Mucosa of rectum (tissue), 2 donors: ENCODE data around the gene SLC7A8.
A peak's percentile ranks its signal among the peaks of the same experiment; 100 is the strongest.

ENCODE experiments used
- H3K27ac ChIP-seq, 2 donors: one replicate each; pipeline ENCODE4 v1.7.0; 2013; ENCODE audit warnings: inconsistent platforms in 2 of 2, low read depth in 2 of 2, low read length in 2 of 2
- H3K27me3 ChIP-seq, 2 donors: one replicate each; pipeline ENCODE4 v1.7.0; 2013; ENCODE audit warnings: low read length in 2 of 2; ENCODE audit not compliant: control insufficient read depth in 2 of 2, insufficient read depth in 2 of 2
- H3K36me3 ChIP-seq, 2 donors: one replicate each; pipeline ENCODE4 v1.7.0; 2013; ENCODE audit warnings: low read length in 2 of 2; ENCODE audit not compliant: control insufficient read depth in 2 of 2, insufficient read depth in 2 of 2
- H3K4me1 ChIP-seq, 2 donors: one replicate each; pipeline ENCODE4 v1.7.0; 2013; ENCODE audit warnings: low read length in 2 of 2, mild to moderate bottlenecking in 1 of 2; ENCODE audit not compliant: control insufficient read depth in 2 of 2, insufficient read depth in 2 of 2
- H3K4me3 ChIP-seq, 2 donors: one replicate each; pipeline ENCODE4 v1.7.0; 2013; ENCODE audit warnings: low read length in 2 of 2
- H3K9ac ChIP-seq, 2 donors: one replicate each; pipeline ENCODE4 v1.7.0; 2013; ENCODE audit warnings: low read length in 2 of 2, low read depth in 1 of 2, mild to moderate bottlenecking in 1 of 2
- H3K9me3 ChIP-seq, 2 donors: one replicate each; pipeline ENCODE4 v1.7.0; 2013; ENCODE audit warnings: low read length in 2 of 2; ENCODE audit not compliant: control insufficient read depth in 2 of 2
- donor health status: healthy.
- donor health status: Normal muscosa, but diverticular disease.

SLC7A8 gene

DNA sequence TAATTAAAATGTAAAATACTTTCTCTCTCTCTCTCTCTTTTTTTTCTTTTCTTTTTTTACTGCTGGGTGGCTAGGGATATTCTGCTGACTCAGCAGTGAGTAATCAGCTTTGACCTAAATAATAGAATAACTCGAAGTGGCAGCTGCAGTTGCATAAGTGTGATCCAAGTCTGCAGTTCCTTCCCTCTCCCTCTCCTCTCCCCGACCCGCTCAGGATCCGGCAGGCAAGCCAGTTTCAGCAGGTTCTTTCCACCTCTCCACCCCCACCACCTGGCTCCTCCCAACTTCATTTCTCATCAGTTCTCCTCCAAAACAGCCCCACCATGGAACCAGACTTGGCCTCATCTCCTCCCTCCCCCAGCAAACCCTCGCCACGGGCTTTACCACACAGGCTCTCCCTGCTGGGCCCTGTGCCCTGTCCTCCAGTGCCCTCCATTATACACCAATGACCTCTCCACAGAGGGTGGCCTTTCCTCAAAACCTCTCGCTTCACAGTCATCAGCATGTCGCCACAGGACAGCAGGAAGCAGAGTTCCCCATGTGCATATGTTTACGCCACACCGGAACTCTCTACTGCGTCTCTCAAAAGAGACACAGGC, 22.4 kb downstream of the SLC7A8 start:
- Histone ChIP-seq H3K9ac (peak overlapping the region in 1 of 2 donors; percentile 1), H3K36me3 (peaks cover 2 to 5% of the 10 kb centered on the region in 2 donors), H3K9me3 (no peaks in the 10 kb centered on the region), H3K27me3 (no peaks in the 10 kb centered on the region), H3K27ac (peak overlapping the region; percentile 64 to 67), H3K4me3 (no peak overlapping the region), H3K4me1 (peaks cover 4 to 15% of the 10 kb centered on the region in 2 donors)

DNA sequence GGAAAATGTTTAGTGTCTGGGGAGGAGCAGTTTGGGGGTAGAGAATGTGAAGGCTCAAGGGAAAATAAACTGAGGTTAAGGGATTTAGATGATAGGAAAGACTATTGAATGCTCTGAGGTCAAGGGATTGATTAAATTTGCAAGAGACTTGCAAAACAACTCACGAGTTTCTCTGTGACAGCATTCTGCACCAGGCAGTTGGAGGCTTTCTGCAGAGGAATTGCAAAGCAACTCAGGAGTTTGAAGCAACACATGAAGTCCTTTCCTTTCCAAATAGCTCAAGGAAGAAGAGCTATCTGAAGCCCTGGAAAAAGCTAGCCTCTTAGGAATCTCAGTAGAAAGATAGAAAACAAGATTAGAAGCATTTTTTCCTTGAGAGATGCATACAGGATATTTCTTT, 23.9 kb downstream of the SLC7A8 start:
- peaks cover 12 to 23% of the 10 kb centered on the region in 2 donors for H3K4me1 ChIP-seq
- no peak overlapping the region for H3K27ac ChIP-seq
- H3K36me3 ChIP-seq, result no peaks in the 10 kb centered on the region
- no peak overlapping the region for H3K4me3 ChIP-seq
- H3K9ac ChIP-seq, result no peak overlapping the region
- no peaks in the 10 kb centered on the region for H3K9me3 ChIP-seq
- no peaks in the 10 kb centered on the region for H3K27me3 ChIP-seq

DNA sequence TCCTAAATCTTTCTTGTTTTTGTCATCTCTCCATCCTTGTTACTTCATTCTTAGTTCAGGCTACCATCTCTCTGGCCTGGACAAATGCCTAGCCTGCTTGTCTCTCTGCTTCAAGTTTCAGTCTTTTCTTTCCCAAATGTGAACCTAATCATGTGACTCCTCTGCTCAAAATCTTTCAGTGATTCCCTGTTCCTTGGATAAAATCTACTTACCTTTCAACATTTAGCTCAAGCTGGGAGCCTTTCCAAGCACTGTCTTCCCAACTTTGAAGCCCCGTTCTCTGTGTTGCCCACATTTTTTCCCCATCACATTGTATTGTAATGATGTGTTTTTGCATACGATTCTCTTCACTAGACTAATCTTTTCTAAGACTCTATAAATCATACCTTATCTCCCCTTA, 24.7 kb downstream of the SLC7A8 start:
- H3K36me3 ChIP-seq, result no peaks in the 10 kb centered on the region
- H3K4me1 ChIP-seq, result peaks cover 19 to 28% of the 10 kb centered on the region in 2 donors
- no peaks in the 10 kb centered on the region for H3K27me3 ChIP-seq
- H3K9ac ChIP-seq, result no peak overlapping the region
- no peak overlapping the region for H3K4me3 ChIP-seq
- H3K27ac ChIP-seq, result no peak overlapping the region
- no peaks in the 10 kb centered on the region for H3K9me3 ChIP-seq

DNA sequence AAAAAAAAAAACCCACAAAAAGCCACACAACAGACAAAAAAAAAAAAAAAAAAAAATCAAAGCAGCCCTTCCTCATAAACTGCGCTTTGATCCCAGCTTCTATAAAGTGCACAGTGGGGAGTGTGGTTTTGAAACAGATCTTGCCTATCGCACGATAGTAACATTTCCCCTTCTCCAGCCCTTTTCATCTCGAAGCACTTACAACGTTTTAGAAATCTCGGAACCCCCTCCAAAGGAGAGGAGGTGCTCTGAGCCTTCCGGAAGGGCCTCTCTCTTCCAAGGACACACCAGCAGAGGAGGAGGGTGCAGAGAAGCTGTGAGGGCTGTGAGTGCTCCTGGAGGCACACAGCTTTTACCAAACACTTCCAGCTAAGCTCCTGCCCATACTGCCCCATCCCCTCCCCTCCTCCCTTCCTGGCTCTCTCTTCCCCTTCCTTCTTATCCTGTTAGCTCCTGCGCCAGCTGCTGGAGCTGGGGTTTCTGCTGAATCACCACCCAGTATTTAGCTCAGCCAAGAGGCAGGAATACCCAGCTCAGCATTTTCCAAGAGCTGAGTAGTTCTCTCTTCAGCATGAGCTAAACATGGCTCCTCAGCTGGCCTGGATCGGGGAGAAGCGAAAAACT, 28.4 kb downstream of the SLC7A8 start:
- peak overlapping the region; percentile 18 to 19 for H3K9ac ChIP-seq
- H3K9me3 ChIP-seq, result no peaks in the 10 kb centered on the region
- H3K4me3 ChIP-seq, result peak overlapping the region; percentile 10 to 14
- H3K36me3 ChIP-seq, result no peaks in the 10 kb centered on the region
- H3K27ac ChIP-seq, result peak overlapping the region; percentile 79
- no peaks in the 10 kb centered on the region for H3K27me3 ChIP-seq
- peaks cover 20 to 23% of the 10 kb centered on the region in 2 donors for H3K4me1 ChIP-seq

DNA sequence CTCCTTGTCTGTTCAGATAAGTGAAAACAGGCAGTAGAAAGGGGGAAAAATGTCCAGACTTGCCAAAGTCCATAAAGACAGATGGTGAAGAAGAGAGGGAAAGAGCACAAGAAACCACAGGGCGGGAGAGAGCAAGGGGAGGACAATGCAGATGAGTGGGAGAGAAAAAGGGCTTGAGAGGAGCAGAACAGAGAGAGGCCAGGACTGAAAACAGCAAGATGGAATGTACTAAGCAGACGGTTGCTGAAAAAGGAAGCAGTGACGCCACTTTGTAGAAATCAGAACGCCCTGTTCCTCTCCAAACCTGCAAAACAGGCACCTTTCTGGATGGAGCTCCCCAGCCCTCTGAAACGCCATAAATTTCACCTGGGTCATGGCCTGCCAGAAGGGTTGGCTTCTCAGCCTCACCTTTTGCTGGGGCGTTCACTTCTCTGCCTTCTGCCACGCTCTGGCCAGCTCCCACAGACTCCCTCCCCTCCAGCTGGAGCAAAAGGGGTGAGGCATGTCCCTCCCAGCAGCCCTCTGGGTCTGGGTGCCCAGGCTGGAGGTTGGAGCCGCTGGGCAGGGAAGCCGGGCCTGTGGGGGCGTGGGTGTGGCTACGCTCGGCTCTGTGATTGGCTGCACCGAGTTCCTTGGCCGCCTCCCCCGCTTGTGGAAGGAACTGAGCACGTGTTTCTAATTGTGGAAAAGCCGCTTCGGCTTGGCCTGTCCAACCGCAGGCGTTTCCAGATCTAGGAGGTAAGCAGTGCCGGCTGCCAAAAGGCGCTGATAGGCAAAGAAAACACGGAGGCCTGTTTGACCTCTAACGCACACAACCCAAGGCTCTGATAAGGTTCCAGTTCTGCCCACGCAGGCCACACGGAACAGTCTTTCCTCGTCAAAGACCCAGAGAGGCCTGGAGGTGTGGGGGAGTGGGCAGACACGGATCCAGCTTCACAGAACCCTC, 29.3 kb downstream of the SLC7A8 start:
- Histone ChIP-seq H3K27me3 (no peaks in the 10 kb centered on the region), H3K27ac (peak overlapping the region; percentile 79), H3K9me3 (no peaks in the 10 kb centered on the region), H3K36me3 (no peaks in the 10 kb centered on the region), H3K9ac (peak overlapping the region; percentile 28 to 47), H3K4me1 (peaks cover 20 to 23% of the 10 kb centered on the region in 2 donors), H3K4me3 (peak overlapping the region; percentile 51 to 53)

DNA sequence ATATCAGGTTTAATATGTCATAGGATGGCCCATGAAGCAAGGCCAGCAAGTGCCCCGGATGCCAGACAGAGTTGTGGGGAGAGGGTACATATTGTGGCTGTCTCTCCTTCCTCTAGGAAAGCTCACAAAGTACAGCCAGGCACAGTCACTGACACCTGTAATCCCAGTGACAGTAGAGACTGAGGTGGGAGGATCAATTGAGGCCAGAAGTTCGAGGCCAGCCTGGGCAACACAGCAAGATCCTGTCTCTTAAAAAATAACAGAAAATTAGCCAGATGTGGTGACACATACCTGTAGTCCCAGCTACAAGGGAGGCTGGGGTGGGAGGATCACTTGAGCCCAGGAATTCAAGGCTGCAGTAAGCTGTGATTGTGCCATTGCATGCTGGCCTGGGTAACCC, 32.1 kb downstream of the SLC7A8 start:
- H3K4me3 ChIP-seq, result no peak overlapping the region
- no peaks in the 10 kb centered on the region for H3K27me3 ChIP-seq
- H3K4me1 ChIP-seq, result peaks cover 20 to 23% of the 10 kb centered on the region in 2 donors
- no peak overlapping the region for H3K27ac ChIP-seq
- H3K9ac ChIP-seq, result no peak overlapping the region
- no peaks in the 10 kb centered on the region for H3K9me3 ChIP-seq
- no peaks in the 10 kb centered on the region for H3K36me3 ChIP-seq

DNA sequence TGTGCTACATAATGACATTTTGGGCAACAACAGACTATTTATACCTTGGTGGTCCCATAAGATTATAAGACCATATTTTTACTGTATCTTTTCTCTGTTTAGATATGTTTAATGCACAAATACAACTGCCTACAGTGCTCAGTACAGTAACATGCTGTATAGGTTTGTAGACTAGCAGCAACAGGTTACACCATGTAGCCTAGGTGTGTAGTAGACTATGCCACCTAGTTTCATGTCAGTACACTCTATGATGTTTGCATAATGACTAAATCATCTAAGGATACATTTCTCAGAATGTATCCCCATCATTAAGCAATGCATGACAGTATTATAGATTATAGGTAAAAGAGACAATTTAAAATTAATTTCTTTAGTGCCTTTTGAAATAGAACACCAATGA, 33.7 kb downstream of the SLC7A8 start:
- no peaks in the 10 kb centered on the region for H3K27me3 ChIP-seq
- no peak overlapping the region for H3K4me3 ChIP-seq

DNA sequence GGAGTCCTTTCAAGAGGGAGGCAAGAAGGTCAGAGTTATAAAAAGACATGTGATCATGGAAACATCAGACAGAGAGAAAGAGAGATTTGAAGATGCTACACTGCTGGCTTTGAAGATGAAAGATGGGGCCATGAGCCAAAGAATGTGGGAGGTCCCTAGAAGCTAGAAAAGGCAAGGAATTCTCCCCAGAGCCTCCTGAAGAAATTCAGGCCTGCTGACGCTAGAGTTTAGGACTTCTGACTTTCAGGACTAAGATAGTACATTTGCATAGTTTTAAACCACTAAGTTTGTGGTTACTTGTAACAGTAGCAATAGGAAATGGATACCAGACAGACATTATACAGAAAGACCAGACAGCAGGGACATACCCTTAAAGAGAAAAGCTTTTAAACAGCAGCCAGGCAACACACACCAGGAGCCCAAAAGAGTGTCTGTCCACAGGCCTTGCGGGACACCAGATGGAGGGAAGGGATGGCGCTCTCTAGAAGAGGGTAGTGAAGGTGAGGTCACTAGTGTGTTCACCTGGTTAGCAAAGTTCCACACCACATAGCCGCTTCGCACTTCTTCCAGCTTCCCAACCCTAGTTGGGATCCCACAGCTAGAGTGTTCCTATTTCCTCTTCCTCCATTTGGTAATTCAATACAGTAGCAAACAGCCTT, 34.7 kb downstream of the SLC7A8 start:
- H3K9me3 ChIP-seq, result no peaks in the 10 kb centered on the region
- H3K27ac ChIP-seq, result no peak overlapping the region
- no peak overlapping the region for H3K4me3 ChIP-seq
- H3K27me3 ChIP-seq, result no peaks in the 10 kb centered on the region
- peaks cover 4 to 5% of the 10 kb centered on the region in 2 donors for H3K4me1 ChIP-seq
- no peak overlapping the region for H3K9ac ChIP-seq
- no peaks in the 10 kb centered on the region for H3K36me3 ChIP-seq

More for the DNA sequence above, 33.7 kb downstream of the SLC7A8 start:
- Histone ChIP-seq H3K27ac (no peak overlapping the region), H3K4me1 (peaks cover 14 to 15% of the 10 kb centered on the region in 2 donors), H3K9me3 (no peaks in the 10 kb centered on the region), H3K36me3 (no peaks in the 10 kb centered on the region), H3K9ac (no peak overlapping the region)

DNA sequence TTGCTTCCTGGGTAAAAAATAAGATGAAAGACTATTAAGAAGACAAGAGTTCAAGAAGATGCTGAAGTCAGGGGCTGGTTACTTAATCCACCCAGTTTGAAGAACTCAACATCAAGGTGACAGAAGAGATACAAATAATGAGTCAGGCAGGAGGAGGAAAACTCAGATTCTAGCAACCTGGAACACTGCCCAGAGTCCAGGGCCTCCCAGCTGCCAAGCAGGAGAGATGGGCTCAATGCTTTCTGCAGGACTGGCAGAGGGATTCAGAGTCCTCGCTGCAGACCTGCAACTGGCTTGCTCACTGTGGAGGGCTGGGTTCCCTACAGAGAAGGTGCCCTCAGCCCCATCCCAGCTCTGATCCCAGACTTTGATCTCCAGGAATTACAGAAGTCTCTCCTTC, 35.8 kb downstream of the SLC7A8 start:
- Histone ChIP-seq H3K4me1 (no peaks in the 10 kb centered on the region), H3K27me3 (peaks cover 0 to 4% of the 10 kb centered on the region in 2 donors), H3K4me3 (no peak overlapping the region), H3K27ac (no peak overlapping the region), H3K36me3 (no peaks in the 10 kb centered on the region), H3K9ac (no peak overlapping the region), H3K9me3 (no peaks in the 10 kb centered on the region)
